CD4-positive, alpha-beta T cell (primary cell): Measurements from ENCODE around the gene VWA3B. TPM values are rescaled to one million over a fixed set of nuclear protein-coding genes. Genes with fewer than 3 reads are reported as not detected.

Source experiments
- ATAC-seq: fragments of 200-7000 bp; cut with Tn5 transposase; one replicate; pipeline ENCODE4 v1.10.0; 2022; ENCODE audit warnings: mild to moderate bottlenecking; ENCODE audit not compliant: poor library complexity
- CTCF ChIA-PET: fragments of 350-600 bp; sonication (Branson Sonifier 250); formaldehyde crosslinking; loops from one replicate; lab custom pipeline; 2021; ENCODE audit warnings: antibody characterized with exemption, inconsistent platforms; lab: Charles Lee
- POLR2A ChIA-PET: fragments of 350-600 bp; sonication (Branson Sonifier 250); formaldehyde crosslinking; loops from one replicate; lab custom pipeline; 2021; ENCODE audit warnings: antibody characterized with exemption, inconsistent platforms; lab: Charles Lee
- DNase-seq, 14 experiments: peaks; one replicate each; pipeline ENCODE4 v3.0.0-alpha.2; 2013 to 2020; ENCODE audit warnings: mixed read lengths in 2 of 14
- H3K27ac ChIP-seq, 2 donors: one replicate each; pipeline versions ENCODE4 v1.5.1 to v1.7.0; 2013; ENCODE audit warnings: low read length in 2 of 2, low read depth in 1 of 2, mild to moderate bottlenecking in 1 of 2
- H3K27me3 ChIP-seq, 2 experiments: 1 replicate in 1 of 2; 2 replicates in 1 of 2; pipeline versions ENCODE4 v1.6.1 to v1.7.0; 2013; ENCODE audit warnings: low read length in 2 of 2, control low read depth in 1 of 2, mild to moderate bottlenecking in 1 of 2, moderate library complexity in 1 of 2; ENCODE audit not compliant: insufficient read depth in 2 of 2, control insufficient read depth in 1 of 2
- H3K36me3 ChIP-seq: one replicate; pipeline ENCODE4 v1.6.1; 2013; ENCODE audit warnings: low read length, control low read depth; ENCODE audit not compliant: insufficient read depth
- H3K4me1 ChIP-seq: one replicate; pipeline ENCODE4 v1.6.1; 2013; ENCODE audit warnings: low read length, control low read depth; ENCODE audit not compliant: insufficient read depth
- H3K4me3 ChIP-seq: one replicate; pipeline ENCODE4 v1.5.1; 2013; ENCODE audit warnings: mild to moderate bottlenecking, low read length, moderate library complexity
- H3K9me3 ChIP-seq, 2 experiments: 1 replicate in 1 of 2; 2 replicates in 1 of 2; pipeline versions ENCODE4 v1.6.1 to v1.7.0; 2013; ENCODE audit warnings: low read length in 2 of 2, mild to moderate bottlenecking in 2 of 2, control low read depth in 1 of 2, moderate library complexity in 1 of 2; ENCODE audit not compliant: control insufficient read depth in 1 of 2, insufficient read depth in 1 of 2
- H3K27ac Mint-ChIP-seq: one replicate; pipeline ENCODE4 v1.8.0; 2020; ENCODE audit warnings: mixed read lengths
- H3K27me3 Mint-ChIP-seq: one replicate; pipeline ENCODE4 v1.8.0; 2021; ENCODE audit warnings: mixed read lengths
- H3K36me3 Mint-ChIP-seq: one replicate; pipeline ENCODE4 v1.8.0; 2021; ENCODE audit warnings: low read depth, mixed read lengths
- H3K4me1 Mint-ChIP-seq: one replicate; pipeline ENCODE4 v1.8.0; 2021; ENCODE audit warnings: low read depth, mixed read lengths
- H3K4me3 Mint-ChIP-seq: one replicate; pipeline ENCODE4 v1.8.0; 2020; ENCODE audit warnings: mild to moderate bottlenecking, mixed read lengths
- H3K9me3 Mint-ChIP-seq: one replicate; pipeline ENCODE4 v1.8.0; 2020; ENCODE audit warnings: mixed read lengths
- CTCF ChIP-seq: fragments of 200-600 bp; IDR thresholded peaks from one replicate; pipeline ENCODE4 v1.8.0; 2022; ENCODE audit warnings: antibody characterized with exemption, mild to moderate bottlenecking
- intact Hi-C, 2 experiments: fragments of 100-400 bp; cut with DNase I in 1 of 2; cut with micrococcal nuclease in 1 of 2; formaldehyde crosslinking; loops; one replicate each; pipeline versions ENCODE4 v1.15.1 to v1.9.0; 2023 to 2025; cut with DNase I, micrococcal nuclease
- total RNA-seq, 174 experiments: library from RNA in 2 of 174; stranded (reverse) in 2 of 174; gene quantifications; one replicate each; pipeline ENCODE4 v1.2.3 and lab custom pipeline; 2021 to 2026

Gene VWA3B
- total RNA-seq, 2 experiments from 2014 or later, result not detected

- no peak for ATAC-seq
These were observed 147.0 kb downstream of the VWA3B start for GRCh38 chr2:98233941-98234340.

GRCh38 chr2:98234776-98235175, 147.8 kb downstream of the VWA3B start:
- no peaks in the 10 kb centered on the region for H3K4me1 Mint-ChIP-seq
- CTCF ChIA-PET, result no interaction called here
- no peak for ATAC-seq

More at GRCh38 chr2:98233941-98234340, 147.0 kb downstream of the VWA3B start:
- intact Hi-C loops, result no loop called here
- no peaks in the 10 kb centered on the region for H3K4me1 ChIP-seq
- no peak for DNase-seq
- no peak overlapping the region for H3K4me3 ChIP-seq
- no peaks in the 10 kb centered on the region for H3K36me3 Mint-ChIP-seq
- peaks cover 27% of the 10 kb centered on the region for H3K27me3 Mint-ChIP-seq
- no peak for TF ChIP-seq CTCF
- CTCF ChIA-PET, result no interaction called here
- POLR2A ChIA-PET, result no interaction called here
- H3K4me1 Mint-ChIP-seq, result no peaks in the 10 kb centered on the region
- no peaks in the 10 kb centered on the region for H3K9me3 ChIP-seq
- H3K27ac Mint-ChIP-seq, result no peak overlapping the region
- H3K4me3 Mint-ChIP-seq, result no peak overlapping the region
- H3K36me3 ChIP-seq, result no peaks in the 10 kb centered on the region
- H3K27me3 ChIP-seq, result peaks cover 0 to 4% of the 10 kb centered on the region in 2 experiments
- H3K27ac ChIP-seq, result no peak overlapping the region
- H3K9me3 Mint-ChIP-seq, result no peaks in the 10 kb centered on the region

GRCh38 chr2:98236935-98237334, 150.0 kb downstream of the VWA3B start:
- DNase-seq (no peak), ATAC-seq (no peak)
- Mint-ChIP-seq H3K36me3 (no peaks in the 10 kb centered on the region), H3K4me3 (no peak overlapping the region), H3K27me3 (peaks cover 43% of the 10 kb centered on the region), H3K4me1 (no peaks in the 10 kb centered on the region), H3K27ac (no peak overlapping the region), H3K9me3 (no peaks in the 10 kb centered on the region)
- H3K27ac ChIP-seq, result no peak overlapping the region
- no peaks in the 10 kb centered on the region for H3K9me3 ChIP-seq
- peaks cover 4 to 10% of the 10 kb centered on the region in 2 experiments for H3K27me3 ChIP-seq
- CTCF ChIA-PET, result no interaction called here
- no peaks in the 10 kb centered on the region for H3K4me1 ChIP-seq
- TF ChIP-seq CTCF, result no peak
- no peaks in the 10 kb centered on the region for H3K36me3 ChIP-seq
- POLR2A ChIA-PET, result no interaction called here
- H3K4me3 ChIP-seq, result no peak overlapping the region
- intact Hi-C loops, result no loop called here

More at GRCh38 chr2:98234776-98235175, 147.8 kb downstream of the VWA3B start:
- no peak overlapping the region for H3K27ac ChIP-seq
- Mint-ChIP-seq H3K27ac (no peak overlapping the region), H3K36me3 (no peaks in the 10 kb centered on the region), H3K4me3 (no peak overlapping the region), H3K9me3 (no peaks in the 10 kb centered on the region), H3K27me3 (peaks cover 31% of the 10 kb centered on the region)
- H3K27me3 ChIP-seq, result peaks cover 0 to 4% of the 10 kb centered on the region in 2 experiments
- DNase-seq, result no peak
- no peaks in the 10 kb centered on the region for H3K4me1 ChIP-seq
- no peaks in the 10 kb centered on the region for H3K36me3 ChIP-seq
- TF ChIP-seq CTCF, result no peak
- POLR2A ChIA-PET, result no interaction called here
- intact Hi-C loops, result no loop called here
- H3K4me3 ChIP-seq, result no peak overlapping the region
- H3K9me3 ChIP-seq, result no peaks in the 10 kb centered on the region
